Aorta (tissue), 5 donors: ENCODE results near the gene TLE3. TPM values are rescaled to one million over a fixed set of nuclear protein-coding genes. Genes with fewer than 3 reads are reported as not detected.

Experiments
- ATAC-seq: fragments of 200-7000 bp; cut with Tn5 transposase; one replicate; pipeline ENCODE4 v1.9.1; 2022; ENCODE audit warnings: moderate library complexity; ENCODE audit not compliant: low FRiP score
- DNase-seq, 2 donors: peaks; one replicate each; pipeline ENCODE4 v3.0.0-alpha.2; 2020
- H3K27ac ChIP-seq, 2 donors: one replicate each; pipeline ENCODE4 v1.5.1; 2013; ENCODE audit warnings: low read length in 2 of 2, mild to moderate bottlenecking in 2 of 2, moderate library complexity in 2 of 2, control low read depth in 1 of 2, inconsistent platforms in 1 of 2, low read depth in 1 of 2
- H3K27me3 ChIP-seq, 2 donors: one replicate each; pipeline ENCODE4 v1.6.1; 2013; ENCODE audit warnings: control low read depth in 1 of 2, low read length in 1 of 2, mild to moderate bottlenecking in 1 of 2, moderate library complexity in 1 of 2; ENCODE audit not compliant: insufficient read depth in 2 of 2, control insufficient read depth in 1 of 2
- H3K36me3 ChIP-seq, 2 donors: one replicate each; pipeline ENCODE4 v1.6.1; 2013; ENCODE audit warnings: control low read depth in 1 of 2, low read length in 1 of 2, mild to moderate bottlenecking in 1 of 2; ENCODE audit not compliant: insufficient read depth in 2 of 2, control insufficient read depth in 1 of 2
- H3K4me1 ChIP-seq, 2 donors: one replicate each; pipeline ENCODE4 v1.6.1; 2013; ENCODE audit warnings: low read length in 2 of 2, control low read depth in 1 of 2, mild to moderate bottlenecking in 1 of 2, moderate library complexity in 1 of 2; ENCODE audit not compliant: insufficient read depth in 2 of 2, control insufficient read depth in 1 of 2
- H3K4me3 ChIP-seq, 2 donors: one replicate each; pipeline ENCODE4 v1.5.1; 2013; ENCODE audit warnings: low read length in 2 of 2, control low read depth in 1 of 2, mild to moderate bottlenecking in 1 of 2
- H3K9me3 ChIP-seq: one replicate; pipeline ENCODE4 v1.6.1; 2013; ENCODE audit warnings: mild to moderate bottlenecking, low read length; ENCODE audit not compliant: control insufficient read depth
- WGBS, 2 donors: extraction: QIAGEN DNeasy Blood & Tissue Kit; methylation state at CpG; one replicate each; pipeline ENCODE4 v1.1.7; 2013; 5-methylcytosine and 5-hydroxymethylcytosine counted together
- intact Hi-C, 2 donors: fragments of 100-400 bp; cut with DNase I; formaldehyde crosslinking; loops; one replicate each; pipeline versions ENCODE4 v1.14.2 to v1.15.0; 2022
- polyA plus RNA-seq, 2 donors: library from polyadenylated mRNA; stranded (reverse); fragments of 200-250 nt; gene quantifications; one replicate each; pipeline ENCODE4 v1.2.3, GENCODE V29; 2013
- total RNA-seq, 2 donors: library from RNA; stranded (reverse); fragmentation: NEBNext Ultra II Directional; extraction: Animal tissue kit (Norgen Biotek cat#: 25700); gene quantifications; one replicate each; pipeline ENCODE4 v1.2.1, GENCODE V29; 2021
- donor health status: healthy with polysubstance abuse.
- donor health status: Bipolar disorder and iron deficiency.
- donor health status: DM: no; HTN: no; CAD: no.
- donor health status: DM: no; HTN: no; CAD: no.
- donor health status: DM: yes; HTN: yes; CAD: no.

TLE3 gene
- total and polyA plus RNA-seq, 4 donors, result 8.3 to 89.9 (median 28.2) TPM

- H3K27ac ChIP-seq, result no peak overlapping the region
- H3K36me3 ChIP-seq, result no peaks in the 10 kb centered on the region
- DNase-seq, result no peak
- ATAC-seq, result no peak
- no peaks in the 10 kb centered on the region for H3K27me3 ChIP-seq
- no peaks in the 10 kb centered on the region for H3K9me3 ChIP-seq
- no peaks in the 10 kb centered on the region for H3K4me1 ChIP-seq
- WGBS, 2 donors, result 87 to 91% methylated on average over 7 of the region's 7 CpGs
- intact Hi-C loops, result loop anchor here in 1 of 2 donors (5.0 kb wide), 1 partner anchor 53 kb away; no protein-coding TSS in a partner anchor
- H3K4me3 ChIP-seq, result no peak overlapping the region
These were observed 6.3 kb upstream of the TLE3 start for GRCh38 chr15:70103880-70104626.

- intact Hi-C loops, result loop anchor here in 1 of 2 donors (5.0 kb wide), 1 partner anchor 54 kb away; no protein-coding TSS in a partner anchor
- no peak for DNase-seq
- Histone ChIP-seq H3K9me3 (no peaks in the 10 kb centered on the region), H3K4me1 (no peaks in the 10 kb centered on the region), H3K27me3 (no peaks in the 10 kb centered on the region), H3K27ac (no peak overlapping the region), H3K36me3 (no peaks in the 10 kb centered on the region), H3K4me3 (no peak overlapping the region)
- no peak for ATAC-seq
- WGBS, 2 donors, result 95 to 96% methylated on average over 3 of the region's 3 CpGs
These were observed 5.1 kb upstream of the TLE3 start for GRCh38 chr15:70102827-70103226.

- peak in 1 of 2 donors; percentile 60 for DNase-seq
- H3K4me1 ChIP-seq, result no peaks in the 10 kb centered on the region
- no peak overlapping the region for H3K27ac ChIP-seq
- no peaks in the 10 kb centered on the region for H3K27me3 ChIP-seq
- intact Hi-C loops, result loop anchor here in 1 of 2 donors (5.0 kb wide), 1 partner anchor 56 kb away; no protein-coding TSS in a partner anchor
- WGBS, 2 donors, result 8 to 10% methylated on average over 12 of the region's 12 CpGs
- H3K36me3 ChIP-seq, result no peaks in the 10 kb centered on the region
- H3K4me3 ChIP-seq, result no peak overlapping the region
- ATAC-seq, result no peak
- no peaks in the 10 kb centered on the region for H3K9me3 ChIP-seq
These were observed 3.9 kb upstream of the TLE3 start for GRCh38 chr15:70101459-70102113.

GRCh38 chr15:70100474-70101341 lies 3.0 kb upstream of the TLE3 start:
- Histone ChIP-seq H3K4me1 (no peaks in the 10 kb centered on the region), H3K27me3 (no peaks in the 10 kb centered on the region), H3K27ac (no peak overlapping the region), H3K36me3 (no peaks in the 10 kb centered on the region), H3K9me3 (no peaks in the 10 kb centered on the region), H3K4me3 (no peak overlapping the region)
- ATAC-seq, result no peak
- 3 to 4% methylated on average over 50 to 54 of the region's 54 CpGs for WGBS, 2 donors
- DNase-seq, result peak; percentile 73 to 84
- intact Hi-C loops, result loop anchor here in 1 of 2 donors (5.0 kb wide), 1 partner anchor 57 kb away; no protein-coding TSS in a partner anchor

GRCh38 chr15:70099967-70100473 lies 2.3 kb upstream of the TLE3 start:
- Histone ChIP-seq H3K4me1 (no peaks in the 10 kb centered on the region), H3K9me3 (no peaks in the 10 kb centered on the region), H3K27me3 (no peaks in the 10 kb centered on the region), H3K4me3 (no peak overlapping the region), H3K36me3 (no peaks in the 10 kb centered on the region), H3K27ac (no peak overlapping the region)
- no peak for ATAC-seq
- 2 to 3% methylated on average over 17 of the region's 17 CpGs for WGBS, 2 donors
- intact Hi-C loops, result loop anchor here (2.0 to 10.0 kb wide), 5 partner anchors 57 to 523 kb away; no protein-coding TSS in a partner anchor
- no peak for DNase-seq

- no peaks in the 10 kb centered on the region for H3K36me3 ChIP-seq
- peak overlapping the region; percentile 75 to 88 for H3K27ac ChIP-seq
- ATAC-seq, result peak; percentile 87
- H3K9me3 ChIP-seq, result no peaks in the 10 kb centered on the region
- peak; percentile 100 for DNase-seq
- H3K4me3 ChIP-seq, result peak overlapping the region; percentile 52 to 67
- no peaks in the 10 kb centered on the region for H3K27me3 ChIP-seq
- H3K4me1 ChIP-seq, result no peaks in the 10 kb centered on the region
- WGBS, 2 donors, result 0% methylated on average over 67 to 69 of the region's 69 CpGs
- intact Hi-C loops, result loop anchor here (2.0 to 10.0 kb wide), 4 partner anchors 305 to 522 kb away; no protein-coding TSS in a partner anchor
These were observed 1.6 kb upstream of the TLE3 start for GRCh38 chr15:70099167-70099966.

GRCh38 chr15:70098461-70099166 lies 897 bp upstream of the TLE3 start:
- peak overlapping the region; percentile 75 to 88 for H3K27ac ChIP-seq
- peak; percentile 74 to 86 for DNase-seq
- WGBS, 2 donors, result 2% methylated on average over 46 to 60 of the region's 60 CpGs
- intact Hi-C loops, result loop anchor here (2.0 to 10.0 kb wide), 4 partner anchors 304 to 521 kb away; no protein-coding TSS in a partner anchor
- H3K36me3 ChIP-seq, result no peaks in the 10 kb centered on the region
- peak; percentile 10 for ATAC-seq
- peak overlapping the region; percentile 52 to 67 for H3K4me3 ChIP-seq
- no peaks in the 10 kb centered on the region for H3K27me3 ChIP-seq
- H3K9me3 ChIP-seq, result no peaks in the 10 kb centered on the region
- no peaks in the 10 kb centered on the region for H3K4me1 ChIP-seq
